ENCODE measurements around the gene SPOCD1. TPM values are rescaled to one million over a fixed set of nuclear protein-coding genes. Genes with fewer than 3 reads are reported as not detected.

SPOCD1 gene
- total RNA-seq, 2 donors from 2014 or later: 0.45 to 0.59 TPM

DNA sequence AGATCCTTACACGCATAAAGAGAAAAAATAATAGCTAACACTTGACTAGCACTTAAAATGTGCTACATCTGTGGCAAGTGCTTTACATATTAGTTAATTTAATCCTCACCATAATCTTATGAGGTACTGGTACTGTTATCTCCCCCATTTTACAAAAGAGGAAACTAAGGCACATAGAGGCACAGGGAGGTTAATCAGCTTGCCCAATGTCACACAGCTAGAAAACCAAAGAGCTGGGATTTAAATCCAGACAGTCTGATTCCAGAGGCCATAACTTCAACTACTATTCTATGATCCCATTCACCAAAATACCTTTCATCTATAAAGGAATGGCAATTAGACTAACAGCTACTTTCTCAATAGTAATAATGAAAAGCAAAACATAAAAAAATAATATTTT lies 11.7 kb downstream of the SPOCD1 start:
- H3K27ac ChIP-seq: no peak overlapping the region
- intact Hi-C loops (cut with DNase I): no loop called here
- no peak for DNase-seq
- no peak for TF ChIP-seq CTCF (IDR thresholded peaks at IDR 0.05)
- no peak overlapping the region for H3K9ac ChIP-seq (ENCODE audit: low read depth in 2 of 2, low read length in 2 of 2)
- no peaks in the 10 kb centered on the region for H3K9me3 ChIP-seq
- H3K4me3 ChIP-seq: no peak overlapping the region
- H3K36me3 ChIP-seq: no peaks in the 10 kb centered on the region
- H3K4me1 ChIP-seq: no peaks in the 10 kb centered on the region
- H3K27me3 ChIP-seq: no peaks in the 10 kb centered on the region

DNA sequence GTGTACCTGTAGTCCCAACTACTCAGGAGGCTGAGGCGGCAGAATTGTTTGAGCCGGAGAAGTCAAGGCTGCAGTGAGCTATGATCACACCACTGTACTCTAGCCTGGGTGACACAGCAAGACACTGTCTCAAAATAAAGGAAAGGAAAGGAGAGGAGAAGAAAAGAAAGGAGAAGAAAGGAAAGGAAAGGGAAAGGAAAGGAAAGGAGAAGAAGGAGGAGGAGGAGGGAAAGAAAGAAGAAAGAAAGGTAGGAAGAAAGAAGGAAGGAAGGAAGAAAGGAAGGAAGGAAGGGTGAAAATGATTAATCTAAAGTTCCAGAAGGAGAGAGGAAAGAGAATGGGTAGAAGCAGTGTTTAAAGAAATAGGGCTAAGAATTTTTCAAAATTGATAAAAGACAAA lies 12.2 kb downstream of the SPOCD1 start:
- DNase-seq: no peak
- intact Hi-C loops (cut with DNase I): no loop called here
- no peaks in the 10 kb centered on the region for H3K4me1 ChIP-seq
- no peak overlapping the region for H3K4me3 ChIP-seq
- no peaks in the 10 kb centered on the region for H3K9me3 ChIP-seq
- H3K27ac ChIP-seq: no peak overlapping the region
- no peak overlapping the region for H3K9ac ChIP-seq (ENCODE audit: low read depth in 2 of 2, low read length in 2 of 2)
- H3K27me3 ChIP-seq: no peaks in the 10 kb centered on the region
- no peaks in the 10 kb centered on the region for H3K36me3 ChIP-seq
- TF ChIP-seq CTCF (IDR thresholded peaks at IDR 0.05): no peak

DNA sequence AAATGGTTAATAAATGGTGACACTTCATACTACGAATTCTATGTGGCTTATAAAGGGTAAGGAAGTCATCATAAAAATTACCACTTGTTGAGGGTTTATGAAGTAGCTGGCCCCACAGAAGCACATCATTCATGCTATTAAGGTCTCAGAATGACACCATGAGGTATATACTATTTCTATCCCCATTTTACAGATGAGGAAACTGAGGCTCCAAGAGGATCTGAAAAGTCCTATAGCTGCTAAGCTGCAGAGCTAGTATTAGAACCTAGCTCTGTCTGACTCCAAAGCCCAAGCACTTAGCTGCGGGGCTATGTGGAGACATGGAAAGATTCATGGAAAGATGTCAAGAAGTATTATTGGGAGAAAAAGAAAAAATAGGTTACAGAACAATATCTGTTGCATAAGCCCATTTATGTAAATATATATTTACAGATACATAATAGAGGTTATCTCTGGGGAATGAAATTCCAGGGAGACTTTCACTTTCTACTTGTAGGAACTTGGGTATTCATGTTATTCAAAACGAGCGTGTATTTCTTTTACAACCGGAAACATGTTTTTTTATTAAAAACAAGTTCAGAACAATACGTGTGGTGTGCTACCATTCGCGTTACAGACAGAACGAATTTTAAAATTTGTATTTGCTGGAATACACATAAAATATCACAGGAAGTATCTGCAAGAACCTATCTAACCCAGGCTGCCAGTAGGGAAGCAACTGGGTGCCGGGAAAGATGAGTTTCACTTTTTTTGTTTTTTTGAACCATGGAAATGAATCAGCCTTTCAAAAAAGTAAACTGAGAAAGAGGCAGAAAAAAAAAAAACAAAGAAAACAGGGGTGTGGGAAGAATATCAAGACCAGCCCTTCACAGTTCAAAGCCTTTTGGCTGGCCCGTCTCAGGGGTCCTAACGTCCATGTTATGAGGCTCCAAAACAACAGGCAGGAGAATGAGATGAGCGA lies 13.4 kb downstream of the SPOCD1 start:
- Histone ChIP-seq H3K27me3 (no peaks in the 10 kb centered on the region), H3K9me3 (no peaks in the 10 kb centered on the region), H3K9ac (ENCODE audit: low read depth in 2 of 2, low read length in 2 of 2) (no peak overlapping the region), H3K4me3 (no peak overlapping the region), H3K4me1 (no peaks in the 10 kb centered on the region), H3K27ac (no peak overlapping the region), H3K36me3 (no peaks in the 10 kb centered on the region)
- no peak for TF ChIP-seq CTCF (IDR thresholded peaks at IDR 0.05)
- intact Hi-C loops (cut with DNase I): no loop called here
- DNase-seq: no peak

GRCh38 chr1:31801458-31801857 lies 14.4 kb downstream of the SPOCD1 start:
- Histone ChIP-seq H3K27me3 (no peaks in the 10 kb centered on the region), H3K27ac (no peak overlapping the region)
- intact Hi-C loops (cut with DNase I): no loop called here

GRCh38 chr1:31800674-31800967 lies 15.2 kb downstream of the SPOCD1 start:
- no peak for TF ChIP-seq CTCF (IDR thresholded peaks at IDR 0.05)
- intact Hi-C loops (cut with DNase I): no loop called here

More at GRCh38 chr1:31801458-31801857, 14.4 kb downstream of the SPOCD1 start:
- no peaks in the 10 kb centered on the region for H3K9me3 ChIP-seq
- H3K4me3 ChIP-seq: no peak overlapping the region
- H3K9ac ChIP-seq (ENCODE audit: low read depth in 2 of 2, low read length in 2 of 2): no peak overlapping the region
- no peak for TF ChIP-seq CTCF (IDR thresholded peaks at IDR 0.05)
- DNase-seq: no peak
- no peaks in the 10 kb centered on the region for H3K36me3 ChIP-seq
- H3K4me1 ChIP-seq: no peaks in the 10 kb centered on the region

More at GRCh38 chr1:31800674-31800967, 15.2 kb downstream of the SPOCD1 start:
- H3K4me1 ChIP-seq: no peaks in the 10 kb centered on the region
- no peaks in the 10 kb centered on the region for H3K36me3 ChIP-seq
- no peak overlapping the region for H3K27ac ChIP-seq
- no peaks in the 10 kb centered on the region for H3K27me3 ChIP-seq
- no peak overlapping the region for H3K4me3 ChIP-seq
- no peak overlapping the region for H3K9ac ChIP-seq (ENCODE audit: low read depth in 2 of 2, low read length in 2 of 2)
- H3K9me3 ChIP-seq: no peaks in the 10 kb centered on the region
- no peak for DNase-seq

Measured in colonic mucosa (tissue), 4 donors.